ENCODE measurements around the gene AGRN.

- no peak for TF ChIP-seq SMAD4 (CRISPR knock-in tag; IDR thresholded peaks at IDR 0.05)
- no peak for TF ChIP-seq PRRX2 (CRISPR knock-in tag; IDR thresholded peaks at IDR 0.05)
- TF ChIP-seq MLX (CRISPR knock-in tag; IDR thresholded peaks at IDR 0.05), result no peak
- no peak for TF ChIP-seq CTCF (IDR thresholded peaks at IDR 0.05)
- no peak for TF ChIP-seq CREB1 (CRISPR knock-in tag; IDR thresholded peaks at IDR 0.05)
- no peak for TF ChIP-seq STAT6 (CRISPR knock-in tag; conservative IDR thresholded peaks at IDR 0.05; ENCODE audit: low read depth)
- no peak for TF ChIP-seq NFYB (CRISPR knock-in tag; conservative IDR thresholded peaks at IDR 0.05; ENCODE audit: low read depth)
- no peak for TF ChIP-seq ZNF121 (CRISPR knock-in tag; IDR thresholded peaks at IDR 0.05)
- no peak for TF ChIP-seq IRF2 (CRISPR knock-in tag; IDR thresholded peaks at IDR 0.05; ENCODE audit: borderline replicate concordance, low read depth)
- no peak for TF ChIP-seq ETV6 (CRISPR knock-in tag; IDR thresholded peaks at IDR 0.05)
- no peak for TF ChIP-seq GTF2I (CRISPR knock-in tag; conservative IDR thresholded peaks at IDR 0.05)
- no peak for TF ChIP-seq PRDM15 (CRISPR knock-in tag; IDR thresholded peaks at IDR 0.05)
Observed at GRCh38 chr1:1045129-1045528, 25.2 kb downstream of the AGRN start.

Measured in WTC11 (cell line).